ENCODE data around the gene GART.

GART gene

GRCh38 chr21:33461538-33462250 is 80.2 kb downstream of the GART start:
- DNase-seq (ENCODE audit: low read depth): no peak
- in situ Hi-C loops (cut with HindIII; ENCODE audit: low sequenced_read_pairs): no loop called here
- no peak for TF ChIP-seq CTCF (IDR thresholded peaks at IDR 0.05; ENCODE audit: low read depth, low read length, missing control alignments)
- H3K4me3 ChIP-seq (ENCODE audit: low read depth, low read length): no peak overlapping the region

- in situ Hi-C loops (cut with HindIII; ENCODE audit: low sequenced_read_pairs): no loop called here
- H3K4me3 ChIP-seq (ENCODE audit: low read depth, low read length): no peak overlapping the region
- DNase-seq (ENCODE audit: low read depth): no peak
- TF ChIP-seq CTCF (IDR thresholded peaks at IDR 0.05; ENCODE audit: low read depth, low read length, missing control alignments): no peak
Observed at GRCh38 chr21:33458861-33459260, 83.1 kb downstream of the GART start.

- in situ Hi-C loops (cut with HindIII; ENCODE audit: low sequenced_read_pairs): no loop called here
- TF ChIP-seq CTCF (IDR thresholded peaks at IDR 0.05; ENCODE audit: low read depth, low read length, missing control alignments): no peak
- no peak for DNase-seq (ENCODE audit: low read depth)
- H3K4me3 ChIP-seq (ENCODE audit: low read depth, low read length): no peak overlapping the region
Observed at GRCh38 chr21:33455686-33456446, 86.1 kb downstream of the GART start.

Data from astrocyte of the cerebellum (primary cell).